ENCODE results near the gene BRD1. TPM values are rescaled to one million over a fixed set of nuclear protein-coding genes. Genes with fewer than 3 reads are reported as not detected.
A peak's percentile ranks its signal among the peaks of the same experiment; 100 is the strongest.

Gene BRD1
- total and polyA plus RNA-seq, 8 donors = 10.0 to 92.4 (median 30.4) TPM

GRCh38 chr22:49761836-49762235 is 65.8 kb downstream of the BRD1 start:
- intact Hi-C loops (cut with DNase I; ENCODE audit: low total_unique reads) = no loop called here
- H3K27me3 ChIP-seq = peaks cover 0 to 5% (median 0%) of the 10 kb centered on the region in 3 donors
- H3K27ac ChIP-seq = no peak overlapping the region
- H3K9me3 ChIP-seq = peaks cover 0 to 18% (median 13%) of the 10 kb centered on the region in 4 donors
- no peak overlapping the region for H3K4me3 ChIP-seq
- WGBS, 5 donors = 94 to 98% (median 96%) methylated on average over 7 of the region's 7 CpGs
- H3K36me3 ChIP-seq = no peaks in the 10 kb centered on the region
- TF ChIP-seq POLR2AphosphoS5 (IDR thresholded peaks at IDR 0.05) (no peak), EP300 (IDR thresholded peaks at IDR 0.05) (no peak), POLR2A (IDR thresholded peaks at IDR 0.05) (no peak)
- TF ChIP-seq, protein P1, sequence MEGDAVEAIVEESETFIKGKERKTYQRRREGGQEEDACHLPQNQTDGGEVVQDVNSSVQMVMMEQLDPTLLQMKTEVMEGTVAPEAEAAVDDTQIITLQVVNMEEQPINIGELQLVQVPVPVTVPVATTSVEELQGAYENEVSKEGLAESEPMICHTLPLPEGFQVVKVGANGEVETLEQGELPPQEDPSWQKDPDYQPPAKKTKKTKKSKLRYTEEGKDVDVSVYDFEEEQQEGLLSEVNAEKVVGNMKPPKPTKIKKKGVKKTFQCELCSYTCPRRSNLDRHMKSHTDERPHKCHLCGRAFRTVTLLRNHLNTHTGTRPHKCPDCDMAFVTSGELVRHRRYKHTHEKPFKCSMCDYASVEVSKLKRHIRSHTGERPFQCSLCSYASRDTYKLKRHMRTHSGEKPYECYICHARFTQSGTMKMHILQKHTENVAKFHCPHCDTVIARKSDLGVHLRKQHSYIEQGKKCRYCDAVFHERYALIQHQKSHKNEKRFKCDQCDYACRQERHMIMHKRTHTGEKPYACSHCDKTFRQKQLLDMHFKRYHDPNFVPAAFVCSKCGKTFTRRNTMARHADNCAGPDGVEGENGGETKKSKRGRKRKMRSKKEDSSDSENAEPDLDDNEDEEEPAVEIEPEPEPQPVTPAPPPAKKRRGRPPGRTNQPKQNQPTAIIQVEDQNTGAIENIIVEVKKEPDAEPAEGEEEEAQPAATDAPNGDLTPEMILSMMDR (IDR thresholded peaks at IDR 0.05) = no peak
- no peak for DNase-seq
- H3K4me1 ChIP-seq = no peaks in the 10 kb centered on the region

DNA sequence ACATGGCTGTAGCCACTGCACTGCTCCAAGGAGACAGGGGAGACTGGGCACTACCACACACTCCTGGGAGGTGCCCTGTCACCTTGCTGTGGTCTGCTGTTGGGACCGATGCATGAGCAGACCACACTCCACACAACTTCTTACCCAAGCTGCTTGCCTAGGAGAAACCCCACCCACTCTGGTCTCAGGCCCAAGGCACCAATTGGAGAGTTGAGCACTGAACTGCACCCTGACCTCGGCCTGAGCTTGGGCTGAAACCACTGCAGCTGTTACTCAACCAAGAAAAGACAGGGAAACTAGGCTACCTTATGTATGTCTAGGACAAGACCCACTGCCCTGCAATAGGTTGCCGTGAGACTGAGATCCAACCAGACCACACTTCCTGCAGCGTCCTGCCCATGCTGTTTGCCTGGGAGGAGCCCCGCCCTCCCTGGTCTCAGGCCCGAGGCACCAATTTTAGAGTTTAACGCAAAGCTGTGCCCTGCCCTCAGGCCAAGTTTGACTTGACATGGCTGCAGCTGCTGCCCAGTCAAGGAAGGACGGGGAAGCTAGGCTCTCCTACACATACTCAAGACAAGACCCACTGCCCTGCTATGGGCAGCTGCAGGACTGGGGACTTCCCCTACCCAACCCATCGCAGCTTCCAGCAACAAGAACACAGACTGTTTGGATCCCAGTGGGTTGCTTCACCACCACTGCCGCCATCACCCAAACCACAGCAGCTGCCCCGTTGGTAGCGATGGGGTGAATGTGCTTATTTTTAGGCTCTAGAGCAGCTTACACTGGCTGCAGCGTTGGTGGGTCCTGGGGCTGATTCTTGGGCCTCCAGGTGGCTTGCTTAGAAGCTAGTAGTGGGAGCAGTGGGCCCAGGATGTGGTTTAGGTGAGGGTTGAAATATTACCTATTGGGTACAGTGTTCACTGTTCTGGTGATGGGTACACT is 66.8 kb downstream of the BRD1 start:
- Histone ChIP-seq H3K27ac (no peak overlapping the region), H3K36me3 (no peaks in the 10 kb centered on the region), H3K4me3 (no peak overlapping the region), H3K4me1 (no peaks in the 10 kb centered on the region), H3K27me3 (peaks cover 0 to 14% (median 0%) of the 10 kb centered on the region in 3 donors), H3K9me3 (peaks cover 0 to 9% (median 5%) of the 10 kb centered on the region in 4 donors)
- TF ChIP-seq EP300 (IDR thresholded peaks at IDR 0.05) (no peak), POLR2AphosphoS5 (IDR thresholded peaks at IDR 0.05) (no peak), POLR2A (IDR thresholded peaks at IDR 0.05) (no peak)
- TF ChIP-seq, protein P1 (IDR thresholded peaks at IDR 0.05) = no peak
- 62 to 80% (median 67%) methylated on average over 13 of the region's 13 CpGs for WGBS, 5 donors
- intact Hi-C loops (cut with DNase I; ENCODE audit: low total_unique reads) = no loop called here
- peak in 1 of 2 donors; percentile 23 for DNase-seq

DNA sequence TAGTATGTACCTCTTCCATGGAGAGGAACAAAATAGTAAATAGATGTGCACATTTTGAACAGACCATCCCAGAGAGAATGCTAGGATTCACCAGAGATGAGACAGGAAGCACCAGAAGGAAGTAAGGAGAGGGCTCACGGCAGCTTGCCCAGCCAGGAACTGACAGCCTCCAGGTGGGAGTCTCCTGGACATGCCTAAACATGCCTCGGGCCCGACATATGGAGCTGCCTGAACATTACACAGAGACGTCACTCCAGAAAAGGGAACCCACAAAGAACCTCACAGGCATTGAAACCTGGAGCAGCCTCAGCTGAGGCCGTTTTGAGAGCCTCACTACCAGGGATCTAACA is 67.4 kb downstream of the BRD1 start:
- DNase-seq = no peak
- Histone ChIP-seq H3K27me3 (peaks cover 0 to 17% (median 0%) of the 10 kb centered on the region in 3 donors), H3K27ac (no peak overlapping the region), H3K4me3 (no peak overlapping the region), H3K36me3 (no peaks in the 10 kb centered on the region), H3K9me3 (peaks cover 0 to 2% (median 1%) of the 10 kb centered on the region in 4 donors), H3K4me1 (no peaks in the 10 kb centered on the region)
- 54 to 83% (median 73%) methylated on average over 5 of the region's 5 CpGs for WGBS, 5 donors
- intact Hi-C loops (cut with DNase I; ENCODE audit: low total_unique reads) = no loop called here
- TF ChIP-seq POLR2A (IDR thresholded peaks at IDR 0.05) = no peak
- TF ChIP-seq POLR2AphosphoS5 (IDR thresholded peaks at IDR 0.05) = no peak
- TF ChIP-seq EP300 (IDR thresholded peaks at IDR 0.05) = no peak
- TF ChIP-seq, protein P1 (IDR thresholded peaks at IDR 0.05) = no peak

DNA sequence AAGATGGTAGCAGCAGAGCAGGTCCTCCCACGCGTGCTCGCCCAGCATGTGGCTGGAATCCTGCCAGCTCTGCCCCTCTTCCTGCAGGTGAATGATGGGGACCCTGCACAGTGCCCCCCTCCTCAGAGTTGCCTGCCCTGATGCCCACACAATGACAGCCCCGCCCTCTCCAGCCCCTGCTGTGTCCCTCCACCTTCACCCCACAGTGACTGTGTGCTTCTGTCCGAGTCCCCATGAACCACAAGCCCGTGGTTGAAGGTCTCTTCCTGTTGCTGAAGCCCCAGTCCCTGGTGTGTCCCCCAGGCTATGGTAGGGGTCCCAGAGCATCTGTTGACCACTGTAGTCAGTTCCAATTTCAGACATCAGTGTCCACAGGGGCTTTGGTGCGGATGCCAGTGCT is 71.0 kb downstream of the BRD1 start:
- 79 to 89% (median 85%) methylated on average over 6 to 7 of the region's 7 CpGs for WGBS, 5 donors
- Histone ChIP-seq H3K9me3 (no peaks in the 10 kb centered on the region), H3K27ac (no peak overlapping the region), H3K27me3 (peaks cover 0 to 48% (median 0%) of the 10 kb centered on the region in 3 donors), H3K4me3 (no peak overlapping the region), H3K36me3 (no peaks in the 10 kb centered on the region), H3K4me1 (peaks cover 0 to 4% (median 0%) of the 10 kb centered on the region in 4 donors)
- DNase-seq = peak in 1 of 2 donors; percentile 20
- TF ChIP-seq POLR2A (IDR thresholded peaks at IDR 0.05) (no peak), POLR2AphosphoS5 (IDR thresholded peaks at IDR 0.05) (no peak), EP300 (IDR thresholded peaks at IDR 0.05) (no peak)
- TF ChIP-seq, protein P1 (IDR thresholded peaks at IDR 0.05) = no peak
- intact Hi-C loops (cut with DNase I; ENCODE audit: low total_unique reads) = no loop called here
